Activated CD4-positive, alpha-beta T cell treated with anti-CD3 and anti-CD28 coated beads for 1 hour (primary cell): Measurements from ENCODE around the gene TNIP1.

Source experiments
- DNase-seq: peaks from one replicate; pipeline ENCODE4 v3.0.0-alpha.2; 2020

TNIP1 gene

GRCh38 chr5:151104795-151105194 lies 24.0 kb upstream of the TNIP1 start:
- DNase-seq = no peak

GRCh38 chr5:151101746-151102145 lies 20.9 kb upstream of the TNIP1 start:
- DNase-seq = no peak

GRCh38 chr5:151101151-151101550 lies 20.3 kb upstream of the TNIP1 start:
- no peak for DNase-seq

- DNase-seq = no peak
Measured at GRCh38 chr5:151100681-151101080, 19.8 kb upstream of the TNIP1 start.

- no peak for DNase-seq
Measured at GRCh38 chr5:151098768-151099121, 17.9 kb upstream of the TNIP1 start.

- DNase-seq = no peak
Measured at GRCh38 chr5:151097820-151098767, 17.3 kb upstream of the TNIP1 start.

- no peak for DNase-seq
Measured at GRCh38 chr5:151097061-151097460, 16.2 kb upstream of the TNIP1 start.

- no peak for DNase-seq
Measured at GRCh38 chr5:151096001-151096373, 15.2 kb upstream of the TNIP1 start.

- DNase-seq = no peak
Measured at GRCh38 chr5:151095341-151096000, 14.6 kb upstream of the TNIP1 start.

- no peak for DNase-seq
Measured at GRCh38 chr5:151094852-151095245, 14.0 kb upstream of the TNIP1 start.

- no peak for DNase-seq
Measured at GRCh38 chr5:151094030-151094851, 13.4 kb upstream of the TNIP1 start.

GRCh38 chr5:151093476-151093889 lies 12.6 kb upstream of the TNIP1 start:
- DNase-seq = no peak

GRCh38 chr5:151092762-151093161 lies 11.9 kb upstream of the TNIP1 start:
- DNase-seq = no peak

- DNase-seq = no peak
Measured at GRCh38 chr5:151089726-151090125, 8.9 kb upstream of the TNIP1 start.

- no peak for DNase-seq
Measured at GRCh38 chr5:151088986-151089385, 8.2 kb upstream of the TNIP1 start.

- DNase-seq = no peak
Measured at GRCh38 chr5:151087486-151087885, 6.7 kb upstream of the TNIP1 start.

GRCh38 chr5:151086905-151087360 lies 6.1 kb upstream of the TNIP1 start:
- peak; percentile 55 for DNase-seq

- DNase-seq = no peak
Measured at GRCh38 chr5:151086192-151086869, 5.5 kb upstream of the TNIP1 start.

GRCh38 chr5:151085517-151086041 lies 4.7 kb upstream of the TNIP1 start:
- peak; percentile 22 for DNase-seq

- no peak for DNase-seq
Measured at GRCh38 chr5:151084363-151084762, 3.5 kb upstream of the TNIP1 start.

- peak; percentile 60 for DNase-seq
Measured at GRCh38 chr5:151083081-151083676, 2.3 kb upstream of the TNIP1 start.

- DNase-seq = no peak
Measured at GRCh38 chr5:151082282-151082902, 1.6 kb upstream of the TNIP1 start.
